IgD-negative memory B cell (primary cell): Measurements from ENCODE around the gene FAM131C. TPM values are rescaled to one million over a fixed set of nuclear protein-coding genes. Genes with fewer than 3 reads are reported as not detected.

Experiments used
- H3K27ac Mint-ChIP-seq, 3 donors: one replicate each; pipeline ENCODE4 v1.8.0; 2020 to 2022; ENCODE audit warnings: mild to moderate bottlenecking in 3 of 3, mixed read lengths in 3 of 3, moderate library complexity in 1 of 3
- H3K27me3 Mint-ChIP-seq: one replicate; pipeline ENCODE4 v1.8.0; 2021; ENCODE audit warnings: mixed read lengths
- H3K36me3 Mint-ChIP-seq: one replicate; pipeline ENCODE4 v1.8.0; 2020; ENCODE audit warnings: mild to moderate bottlenecking, mixed read lengths
- H3K4me1 Mint-ChIP-seq, 3 donors: one replicate each; pipeline ENCODE4 v1.8.0; 2020 to 2022; ENCODE audit warnings: mixed read lengths in 3 of 3, mild to moderate bottlenecking in 1 of 3
- H3K4me3 Mint-ChIP-seq, 4 donors: one replicate each; pipeline ENCODE4 v1.8.0; 2020 to 2022; ENCODE audit warnings: mild to moderate bottlenecking in 4 of 4, mixed read lengths in 4 of 4, moderate library complexity in 3 of 4
- H3K9me3 Mint-ChIP-seq, 3 donors: one replicate each; pipeline ENCODE4 v1.8.0; 2020 to 2021; ENCODE audit warnings: mixed read lengths in 3 of 3, mild to moderate bottlenecking in 1 of 3
- polyA plus RNA-seq: library from polyadenylated mRNA; unstranded; fragments of 300-500 nt; fragmentation: Illumina TruSeq; gene quantifications from one replicate; pipeline ENCODE4 v1.2.3, GENCODE V29; 2021

FAM131C gene
- polyA plus RNA-seq, 1 donor from 2014 or later, result not detected

DNA sequence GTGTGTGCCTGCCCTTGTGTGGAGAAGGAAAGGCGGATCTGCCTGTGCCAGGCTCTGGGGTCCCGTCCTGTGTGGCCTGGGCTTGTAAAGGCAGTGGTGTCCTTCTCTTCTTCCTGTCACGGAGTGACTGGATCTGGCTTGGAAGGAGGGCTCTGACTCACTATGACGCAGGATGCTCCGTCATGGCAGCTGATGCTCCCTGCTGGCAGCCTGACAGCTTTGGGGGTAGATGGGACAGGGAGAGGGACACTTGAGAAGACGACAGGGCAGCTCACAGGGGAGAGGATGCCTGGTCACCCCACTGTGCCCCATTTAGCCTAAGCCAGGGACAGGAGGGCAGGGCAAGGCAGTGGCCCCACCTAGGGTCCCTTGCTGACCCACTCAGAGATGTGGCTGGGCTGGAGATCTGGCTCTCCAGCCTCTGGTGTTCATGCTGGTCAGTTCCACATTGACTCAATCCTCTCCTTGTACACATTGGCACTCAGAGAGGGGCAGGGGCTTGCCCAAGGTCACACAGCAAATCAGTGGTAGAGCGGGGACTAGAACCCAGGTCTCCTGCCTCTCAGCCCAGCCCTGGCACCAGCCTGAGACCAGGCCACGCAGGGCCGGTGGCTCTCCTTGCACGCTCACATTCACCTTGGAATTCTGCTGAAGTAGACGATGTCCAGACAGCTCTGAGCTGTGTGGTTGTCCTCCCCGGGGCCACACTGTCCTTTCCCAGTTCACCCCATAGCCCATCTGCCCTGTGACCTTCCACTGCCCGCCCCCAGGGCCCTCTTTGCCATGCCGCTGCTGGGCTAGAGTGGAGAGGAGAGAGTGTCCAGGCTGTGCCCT is 2.8 kb upstream of the FAM131C start:
- H3K4me3 Mint-ChIP-seq, result no peak overlapping the region
- no peaks in the 10 kb centered on the region for H3K9me3 Mint-ChIP-seq
- peaks cover 10 to 16% (median 14%) of the 10 kb centered on the region in 3 donors for H3K4me1 Mint-ChIP-seq
- peaks cover 1% of the 10 kb centered on the region for H3K36me3 Mint-ChIP-seq
- no peak overlapping the region for H3K27ac Mint-ChIP-seq
- H3K27me3 Mint-ChIP-seq, result peaks cover 15% of the 10 kb centered on the region

DNA sequence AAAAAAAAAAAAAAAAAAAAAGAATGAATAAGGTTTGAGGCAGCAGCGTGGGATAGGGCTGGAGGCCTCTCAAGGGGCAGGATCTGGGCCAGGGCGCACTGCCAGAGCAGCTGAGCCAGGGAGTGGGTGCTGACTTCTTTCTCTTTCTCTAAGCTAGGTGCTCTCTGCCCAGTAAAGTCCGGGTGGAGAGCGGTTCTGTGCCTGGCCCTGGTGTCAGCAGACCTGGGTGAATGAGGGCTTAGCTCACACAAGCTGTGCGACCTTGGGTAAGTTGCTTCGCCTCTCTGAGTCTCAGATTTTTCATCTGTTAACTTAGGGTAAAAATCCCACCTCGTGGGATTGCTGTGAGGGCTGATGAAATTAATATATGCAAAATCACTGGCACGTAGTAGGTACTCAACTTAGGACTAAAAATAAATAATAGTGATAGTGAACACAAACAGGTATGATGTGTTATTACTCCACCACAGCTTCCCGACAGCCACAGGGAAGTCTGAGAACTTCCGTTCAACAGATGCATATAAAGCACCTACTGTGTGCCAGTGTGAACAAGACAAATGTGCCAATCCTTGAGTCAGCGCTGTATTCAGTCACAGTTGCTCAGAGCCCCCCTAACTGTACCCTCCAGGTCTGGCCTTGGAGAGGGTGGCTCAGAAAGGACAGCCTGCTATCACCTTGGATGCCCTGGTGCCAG is 2.0 kb upstream of the FAM131C start:
- Mint-ChIP-seq H3K27me3 (peaks cover 15% of the 10 kb centered on the region), H3K4me3 (no peak overlapping the region), H3K27ac (no peak overlapping the region), H3K4me1 (peaks cover 10 to 16% (median 14%) of the 10 kb centered on the region in 3 donors), H3K36me3 (peaks cover 1% of the 10 kb centered on the region), H3K9me3 (no peaks in the 10 kb centered on the region)

DNA sequence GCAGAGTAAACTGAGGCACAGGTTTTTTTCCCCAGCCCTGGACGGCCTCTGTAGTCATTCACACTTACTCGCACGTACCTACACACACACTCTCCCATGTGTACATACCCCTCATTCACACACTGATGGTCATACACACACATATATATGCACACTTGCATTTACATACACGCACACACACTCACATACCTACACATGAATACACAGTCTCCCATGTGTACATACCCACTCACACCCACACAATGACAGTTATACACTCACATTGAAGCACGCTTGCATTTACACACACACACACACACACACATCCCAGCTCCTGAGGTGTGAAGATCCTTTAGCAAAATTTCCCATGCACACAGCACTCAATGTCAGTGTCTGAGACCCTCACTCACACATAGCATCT is 766 bp upstream of the FAM131C start:
- peak overlapping the region; percentile 74 to 93 (median 85) for H3K4me3 Mint-ChIP-seq
- H3K9me3 Mint-ChIP-seq, result no peaks in the 10 kb centered on the region
- H3K36me3 Mint-ChIP-seq, result peaks cover 1% of the 10 kb centered on the region
- peaks cover 15% of the 10 kb centered on the region for H3K27me3 Mint-ChIP-seq
- peaks cover 9 to 16% (median 16%) of the 10 kb centered on the region in 3 donors for H3K4me1 Mint-ChIP-seq
- no peak overlapping the region for H3K27ac Mint-ChIP-seq

DNA sequence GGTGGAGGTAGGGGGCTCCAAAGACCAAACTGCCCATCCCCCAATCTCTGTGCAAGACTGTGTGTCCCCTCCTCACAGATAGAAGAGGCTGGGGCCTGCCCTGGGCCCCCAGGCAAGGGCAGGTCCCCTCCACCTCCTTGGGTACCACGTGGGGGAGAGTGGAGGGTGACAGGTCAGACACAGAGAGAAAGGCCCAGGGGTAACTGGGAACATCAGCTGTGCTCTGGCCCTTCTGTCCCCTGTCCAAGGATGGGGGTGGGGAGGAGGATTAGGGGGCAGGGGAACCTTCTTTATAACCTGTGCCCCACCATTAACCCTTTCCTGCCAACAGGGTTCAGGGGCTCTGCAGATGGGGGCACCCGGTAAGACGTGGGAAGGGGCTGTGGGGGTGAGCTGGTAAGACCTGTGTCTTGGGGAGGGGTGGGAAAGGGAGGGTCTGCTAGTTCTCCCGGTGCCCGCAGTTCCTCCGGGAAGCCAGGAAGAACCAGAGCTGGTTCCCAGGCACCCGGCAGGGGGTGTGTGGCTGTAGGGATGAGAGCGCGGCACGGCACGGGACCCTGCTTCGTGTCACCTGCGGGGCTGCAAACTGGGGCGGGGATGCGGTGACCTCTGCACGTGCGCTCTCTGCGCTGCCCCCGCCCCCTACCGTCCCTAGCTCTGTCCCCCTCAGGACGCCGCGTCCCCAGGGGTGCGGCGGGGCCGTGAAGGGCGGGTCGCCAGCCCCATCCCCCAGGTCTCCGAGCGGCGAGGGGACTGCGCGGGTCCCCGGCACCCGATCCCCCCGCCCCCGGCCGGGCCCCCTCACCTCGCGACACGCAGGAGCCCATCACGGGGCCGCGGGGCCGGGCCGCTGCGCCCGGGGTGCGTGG is 601 bp downstream of the FAM131C start:
- Mint-ChIP-seq H3K27me3 (peaks cover 15% of the 10 kb centered on the region), H3K27ac (no peak overlapping the region), H3K36me3 (peaks cover 1% of the 10 kb centered on the region), H3K4me1 (peaks cover 4 to 10% (median 9%) of the 10 kb centered on the region in 3 donors), H3K4me3 (peak overlapping the region in 1 of 4 donors; percentile 37), H3K9me3 (no peaks in the 10 kb centered on the region)

DNA sequence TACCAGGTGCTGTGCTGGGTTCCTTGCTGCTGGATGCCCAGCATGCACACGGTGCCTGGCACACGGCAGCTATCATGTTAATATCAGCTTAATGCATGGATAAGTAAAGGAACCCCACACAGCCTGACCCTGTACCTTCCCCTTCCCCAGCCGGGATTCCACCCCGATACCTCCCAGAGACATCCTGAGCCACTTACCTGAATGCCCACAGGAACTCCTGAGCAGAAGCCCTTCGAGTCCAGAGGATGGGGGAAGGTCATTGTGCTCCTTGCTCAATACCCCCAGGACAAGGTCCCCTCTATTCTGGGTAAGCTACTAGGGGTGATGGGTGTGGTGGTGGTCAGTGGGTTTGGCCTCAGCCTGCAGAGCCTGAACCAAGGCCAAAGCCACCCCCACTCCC is 1.4 kb downstream of the FAM131C start:
- Mint-ChIP-seq H3K4me1 (peaks cover 4 to 10% (median 9%) of the 10 kb centered on the region in 3 donors), H3K36me3 (peaks cover 1% of the 10 kb centered on the region), H3K27me3 (peaks cover 19% of the 10 kb centered on the region), H3K9me3 (no peaks in the 10 kb centered on the region), H3K27ac (no peak overlapping the region), H3K4me3 (peak overlapping the region in 3 of 4 donors; percentile 40 to 74 (median 46))

DNA sequence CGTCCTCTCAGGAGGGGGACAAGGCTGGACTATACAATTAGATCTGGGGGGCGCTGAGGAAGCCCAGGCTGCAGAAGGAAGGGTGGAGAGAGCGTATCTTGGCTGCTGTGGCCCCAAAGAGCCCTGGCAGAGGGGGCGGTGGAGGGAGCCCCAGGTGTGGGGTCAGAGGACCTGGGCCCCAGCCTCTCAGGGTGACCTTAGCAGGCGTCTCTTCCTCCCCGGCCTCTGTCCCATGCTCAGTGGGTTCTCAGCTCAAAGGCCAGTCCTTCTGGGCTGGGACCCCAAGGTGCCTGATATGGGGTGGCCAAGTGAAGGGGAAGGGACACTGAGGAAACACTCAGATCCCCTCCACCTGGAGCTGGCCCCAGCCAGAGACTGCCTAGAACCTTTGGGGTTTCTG is 1.8 kb downstream of the FAM131C start:
- H3K27me3 Mint-ChIP-seq, result peaks cover 19% of the 10 kb centered on the region
- peak overlapping the region in 1 of 4 donors; percentile 40 for H3K4me3 Mint-ChIP-seq
- H3K36me3 Mint-ChIP-seq, result peaks cover 1% of the 10 kb centered on the region
- H3K27ac Mint-ChIP-seq, result no peak overlapping the region
- H3K9me3 Mint-ChIP-seq, result no peaks in the 10 kb centered on the region
- peaks cover 4 to 10% (median 9%) of the 10 kb centered on the region in 3 donors for H3K4me1 Mint-ChIP-seq

DNA sequence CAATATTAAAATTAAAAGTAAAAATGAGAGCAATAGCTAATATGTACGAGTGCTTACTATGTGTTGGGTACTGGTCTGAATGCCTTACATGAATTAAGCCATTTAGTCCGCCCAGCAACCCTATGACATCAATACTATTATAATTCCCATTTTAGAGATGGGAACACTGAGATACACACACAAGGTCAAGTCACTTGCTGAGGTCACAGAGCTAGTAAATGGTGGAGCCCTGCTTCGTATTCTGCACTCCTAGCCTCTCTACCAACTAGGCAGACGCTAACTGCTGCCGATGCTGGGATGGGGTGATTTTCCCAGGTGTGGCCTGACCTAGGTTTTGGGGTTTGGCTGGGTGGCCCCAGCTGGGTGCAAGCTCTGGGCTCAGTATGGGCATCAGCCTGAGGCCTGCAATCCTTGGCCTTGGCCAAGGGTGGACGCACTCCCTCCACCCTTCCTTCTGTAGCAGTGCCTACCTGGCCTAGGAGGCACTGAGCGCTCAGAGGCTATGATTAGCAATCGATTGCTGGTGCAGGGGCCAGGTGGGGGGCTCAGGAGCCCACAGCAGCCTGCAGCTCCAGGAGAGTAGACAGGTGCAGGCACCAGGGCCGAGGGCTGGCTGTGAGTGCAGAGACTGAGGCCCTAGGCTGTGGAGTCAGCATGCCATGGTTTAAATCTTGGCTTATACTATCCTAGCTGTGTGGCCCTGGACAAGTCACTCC is 2.7 kb downstream of the FAM131C start:
- H3K4me3 Mint-ChIP-seq, result no peak overlapping the region
- no peak overlapping the region for H3K27ac Mint-ChIP-seq
- peaks cover 16% of the 10 kb centered on the region for H3K27me3 Mint-ChIP-seq

DNA sequence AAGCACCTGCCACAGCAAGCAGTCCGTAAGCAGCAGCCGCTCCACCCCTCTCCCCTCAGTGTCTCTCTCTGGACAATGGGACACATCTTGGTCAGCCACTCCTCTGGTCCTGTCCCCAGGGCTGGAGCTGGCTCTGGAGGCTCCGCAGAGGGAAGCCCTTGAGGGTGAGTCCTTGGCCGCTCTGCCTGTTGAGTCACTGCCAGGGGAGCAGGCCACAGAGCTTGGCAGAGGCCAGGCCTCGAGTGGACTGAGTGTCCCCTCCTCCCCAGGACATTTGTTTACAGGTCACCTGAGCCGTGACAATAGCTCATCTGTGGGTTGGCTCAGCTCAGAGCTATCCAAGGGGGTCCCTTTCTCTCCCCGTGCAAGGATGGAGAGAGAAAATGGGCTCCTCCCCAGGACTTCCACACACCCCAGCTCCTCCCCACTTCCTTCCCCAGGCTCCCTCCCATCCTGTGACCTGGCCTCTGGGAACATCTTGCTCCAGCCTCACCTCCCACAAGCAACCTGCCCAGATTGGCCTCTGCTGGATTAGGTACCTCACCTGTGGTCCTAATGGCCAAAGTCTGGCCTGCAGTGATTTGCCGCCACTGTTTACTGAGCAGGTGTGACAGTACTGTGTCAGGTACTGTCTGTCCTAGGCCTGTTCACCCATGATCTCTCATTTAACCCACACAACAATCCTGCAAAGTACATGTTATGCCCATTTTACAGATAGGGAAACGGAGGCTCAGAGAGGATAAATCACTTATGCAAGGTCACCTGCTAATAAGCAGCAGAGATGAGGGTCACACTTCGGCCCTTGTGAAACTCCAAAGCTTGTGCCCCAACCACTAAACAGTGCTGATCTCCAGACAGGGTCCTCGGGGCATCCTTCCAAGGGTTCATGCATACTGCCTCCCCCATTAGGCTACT is 4.8 kb downstream of the FAM131C start:
- no peak overlapping the region for H3K4me3 Mint-ChIP-seq
- no peaks in the 10 kb centered on the region for H3K9me3 Mint-ChIP-seq
- H3K27ac Mint-ChIP-seq, result no peak overlapping the region
- peaks cover 0 to 4% (median under 1%) of the 10 kb centered on the region in 3 donors for H3K4me1 Mint-ChIP-seq
- H3K27me3 Mint-ChIP-seq, result peaks cover 20% of the 10 kb centered on the region
- H3K36me3 Mint-ChIP-seq, result peaks cover 1% of the 10 kb centered on the region

More for the DNA sequence above, 2.7 kb downstream of the FAM131C start:
- Mint-ChIP-seq H3K4me1 (peaks cover 4 to 10% (median 9%) of the 10 kb centered on the region in 3 donors), H3K9me3 (no peaks in the 10 kb centered on the region), H3K36me3 (no peaks in the 10 kb centered on the region)

DNA sequence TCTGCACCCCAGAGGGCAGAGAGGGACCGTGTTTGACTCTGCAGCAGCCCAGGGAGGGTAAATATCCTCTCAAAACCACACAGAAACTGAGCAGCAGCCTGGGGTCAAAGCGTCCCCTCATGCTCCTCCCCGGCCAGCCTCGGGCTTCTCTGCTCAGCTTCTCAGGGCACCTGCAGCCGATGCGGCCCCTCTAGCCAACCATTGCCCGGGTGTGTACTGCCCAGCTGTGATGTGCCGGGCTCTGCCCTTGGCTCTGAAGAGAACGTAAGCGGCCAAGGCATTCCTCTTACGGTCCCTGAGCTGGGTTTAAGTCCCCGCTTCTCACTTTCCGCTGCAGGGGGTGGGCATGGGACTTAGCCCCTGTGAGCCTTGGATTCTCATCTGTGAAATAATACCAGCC is 5.5 kb downstream of the FAM131C start:
- H3K4me3 Mint-ChIP-seq, result no peak overlapping the region
- no peaks in the 10 kb centered on the region for H3K9me3 Mint-ChIP-seq
- peaks cover 20% of the 10 kb centered on the region for H3K27me3 Mint-ChIP-seq
- H3K36me3 Mint-ChIP-seq, result peaks cover 1% of the 10 kb centered on the region
- H3K4me1 Mint-ChIP-seq, result peaks cover 0 to 4% (median 0%) of the 10 kb centered on the region in 3 donors
- no peak overlapping the region for H3K27ac Mint-ChIP-seq

DNA sequence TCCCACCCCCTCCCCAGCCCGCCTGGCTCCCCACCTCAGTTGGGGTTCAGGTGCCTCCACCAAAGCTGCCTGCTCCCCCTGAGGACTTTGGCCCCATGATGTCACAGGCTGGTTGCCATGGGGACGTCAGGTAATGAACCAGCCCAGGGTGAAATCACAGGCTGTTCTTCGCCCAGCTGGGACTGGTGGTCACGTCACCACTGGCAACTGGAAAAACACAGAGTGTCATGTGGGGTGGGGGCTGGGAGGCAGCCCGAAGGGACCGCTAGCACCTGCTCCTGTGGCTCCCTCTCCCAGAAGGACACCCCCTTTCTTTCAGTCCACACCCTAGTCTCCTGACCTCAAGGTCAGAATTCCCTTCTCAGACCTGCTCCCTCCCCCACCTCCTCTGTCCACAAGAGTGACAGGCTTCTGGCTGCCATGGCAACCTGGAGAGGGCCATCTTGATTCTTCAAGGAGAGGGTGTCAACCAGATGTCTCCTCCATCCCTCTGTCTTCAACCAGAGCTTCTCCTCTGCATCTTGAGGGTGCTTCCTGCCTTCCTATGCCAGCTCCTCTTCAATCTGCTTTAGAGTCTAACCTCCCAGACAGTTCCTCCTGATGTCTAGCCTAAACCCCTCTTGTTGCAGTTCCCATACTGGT is 6.2 kb downstream of the FAM131C start:
- Mint-ChIP-seq H3K36me3 (peaks cover 1% of the 10 kb centered on the region), H3K4me3 (no peak overlapping the region), H3K9me3 (no peaks in the 10 kb centered on the region), H3K27ac (no peak overlapping the region), H3K4me1 (peaks cover 0 to 4% (median 0%) of the 10 kb centered on the region in 3 donors), H3K27me3 (peaks cover 20% of the 10 kb centered on the region)

DNA sequence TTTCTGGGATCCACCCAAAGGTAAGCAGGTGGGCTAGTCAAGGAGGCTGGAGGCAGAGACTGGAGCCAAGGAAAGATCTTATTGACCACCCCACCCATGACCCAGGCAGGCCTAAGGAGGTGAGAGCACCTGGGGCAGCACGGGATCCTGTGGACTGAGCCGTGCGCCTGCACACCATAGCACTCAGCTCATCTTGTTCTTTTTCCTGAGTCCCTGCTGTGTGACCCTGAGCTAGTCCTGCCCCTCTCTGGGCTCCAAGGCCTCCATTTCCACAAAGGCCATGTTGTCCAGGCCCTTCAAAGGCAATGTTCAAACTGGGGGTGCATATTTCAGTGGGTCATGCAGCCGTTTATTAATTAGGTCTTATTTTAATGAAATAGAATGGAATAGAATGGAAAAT is 7.2 kb downstream of the FAM131C start:
- no peak overlapping the region for H3K4me3 Mint-ChIP-seq
- H3K27ac Mint-ChIP-seq, result no peak overlapping the region
- peaks cover 1% of the 10 kb centered on the region for H3K36me3 Mint-ChIP-seq
- H3K9me3 Mint-ChIP-seq, result no peaks in the 10 kb centered on the region
- H3K27me3 Mint-ChIP-seq, result peaks cover 17% of the 10 kb centered on the region
- peaks cover 0 to 4% (median 0%) of the 10 kb centered on the region in 3 donors for H3K4me1 Mint-ChIP-seq

DNA sequence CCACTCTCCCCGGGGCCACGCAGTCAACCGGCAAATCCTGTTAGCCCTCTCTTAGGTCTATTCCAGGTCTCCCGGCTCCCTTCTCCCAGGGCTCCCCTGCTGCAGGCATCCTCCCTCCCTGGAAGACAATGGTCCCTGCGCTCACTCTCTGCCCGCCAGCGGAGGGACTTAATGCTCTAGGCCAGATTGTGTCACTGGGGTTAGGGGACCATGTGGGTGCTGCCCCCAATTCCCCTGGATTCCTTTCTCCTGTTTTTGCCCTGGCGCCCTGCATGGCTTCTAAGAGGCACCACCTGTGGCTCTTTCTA is 8.2 kb downstream of the FAM131C start:
- Mint-ChIP-seq H3K9me3 (no peaks in the 10 kb centered on the region), H3K4me1 (peaks cover 0 to 3% (median 0%) of the 10 kb centered on the region in 3 donors), H3K27me3 (peaks cover 22% of the 10 kb centered on the region), H3K36me3 (peaks cover 1% of the 10 kb centered on the region), H3K27ac (no peak overlapping the region), H3K4me3 (no peak overlapping the region)

DNA sequence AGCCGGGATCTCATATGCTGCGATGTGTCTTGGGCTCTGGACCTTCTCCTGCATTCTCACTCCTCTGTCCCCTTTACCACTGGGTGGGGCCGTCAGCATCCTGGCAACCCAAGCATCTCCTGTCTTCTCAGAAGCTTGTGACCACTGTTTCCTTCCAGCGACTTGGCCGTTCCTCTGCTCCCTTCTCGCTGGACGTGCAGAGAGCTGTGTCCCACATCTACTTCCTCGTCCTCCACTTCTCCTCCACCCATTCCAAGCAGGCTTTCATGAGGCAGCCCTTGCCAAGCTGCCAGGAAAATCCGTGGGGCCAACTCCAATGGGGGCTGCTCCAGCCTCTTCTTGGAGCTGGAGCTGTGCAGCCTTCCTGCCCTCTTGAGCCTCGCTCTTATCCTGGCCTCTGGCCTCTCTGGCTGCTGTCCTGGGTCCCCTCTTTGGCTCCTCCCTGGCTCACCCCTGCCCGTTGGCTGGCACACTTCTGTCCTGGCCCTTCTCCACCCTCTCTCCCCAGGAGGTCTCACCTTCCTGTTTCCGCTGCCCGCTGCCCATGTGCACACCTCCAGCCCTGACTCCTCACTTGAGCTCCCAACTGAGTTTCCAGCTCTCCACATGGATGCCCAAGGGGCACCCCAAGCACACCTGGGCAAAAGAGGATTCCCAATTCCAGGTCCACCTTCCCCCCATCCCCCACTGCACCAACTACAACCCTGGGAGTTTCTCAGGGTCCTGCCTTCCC is 8.7 kb downstream of the FAM131C start:
- Mint-ChIP-seq H3K27me3 (peaks cover 22% of the 10 kb centered on the region), H3K4me1 (peaks cover 0 to 2% (median 0%) of the 10 kb centered on the region in 3 donors), H3K9me3 (no peaks in the 10 kb centered on the region), H3K36me3 (peaks cover 1% of the 10 kb centered on the region), H3K4me3 (peak overlapping the region in 1 of 4 donors; percentile 28), H3K27ac (no peak overlapping the region)
